Muscle layer of duodenum (tissue), 2 donors: Measurements from ENCODE around the gene ALG14.

ENCODE experiments used
- H3K27ac ChIP-seq: one replicate; pipeline ENCODE4 v1.7.0; 2013; ENCODE audit warnings: mild to moderate bottlenecking, low read length
- H3K27me3 ChIP-seq: one replicate; pipeline ENCODE4 v1.7.0; 2013; ENCODE audit warnings: low read depth, mild to moderate bottlenecking, control low read depth, low read length
- H3K36me3 ChIP-seq, 2 donors: one replicate each; pipeline ENCODE4 v1.7.0; 2013; ENCODE audit warnings: low read length in 2 of 2, control low read depth in 1 of 2, mild to moderate bottlenecking in 1 of 2; ENCODE audit not compliant: insufficient read depth in 2 of 2, control insufficient read depth in 1 of 2
- H3K4me1 ChIP-seq, 2 donors: one replicate each; pipeline ENCODE4 v1.7.0; 2013; ENCODE audit warnings: low read length in 2 of 2, mild to moderate bottlenecking in 2 of 2, control low read depth in 1 of 2, moderate library complexity in 1 of 2; ENCODE audit not compliant: insufficient read depth in 2 of 2, control insufficient read depth in 1 of 2
- H3K4me3 ChIP-seq, 2 donors: one replicate each; pipeline ENCODE4 v1.7.0; 2013; ENCODE audit warnings: low read length in 2 of 2, low read depth in 1 of 2, mild to moderate bottlenecking in 1 of 2
- H3K9me3 ChIP-seq, 2 donors: one replicate each; pipeline ENCODE4 v1.7.0; 2013; ENCODE audit warnings: low read length in 2 of 2, control low read depth in 1 of 2, mild to moderate bottlenecking in 1 of 2; ENCODE audit not compliant: control insufficient read depth in 1 of 2
- donor health status: healthy.

The ALG14 gene

GRCh38 chr1:94925004-94925403 is 147.7 kb downstream of the ALG14 start:
- Histone ChIP-seq H3K4me3 (peak overlapping the region; percentile 82 to 96), H3K9me3 (no peaks in the 10 kb centered on the region), H3K36me3 (peaks cover 0 to 11% of the 10 kb centered on the region in 2 donors), H3K27ac (peak overlapping the region; percentile 99), H3K27me3 (peaks cover 5% of the 10 kb centered on the region), H3K4me1 (peaks cover 4 to 38% of the 10 kb centered on the region in 2 donors)
